PC-9 (cell line): Measurements from ENCODE around the gene ARHGEF7.

ENCODE experiments used
- CTCF ChIP-seq: fragments of 200-600 bp; sonication (generic); conservative IDR thresholded peaks from 2 replicates; pipeline ENCODE4 v1.6.1; 2017; ENCODE audit warnings: mixed run types, antibody characterized with exemption, mild to moderate bottlenecking, moderate library complexity
- EZH2 ChIP-seq: fragments of 200-600 bp; sonication (generic); IDR thresholded peaks from 2 replicates; pipeline ENCODE4 v1.8.0; 2017; ENCODE audit warnings: antibody characterized with exemption, low read depth

GRCh38 chr13:111326621-111326965, 211.5 kb downstream of the ARHGEF7 start:
- no peak for TF ChIP-seq CTCF
- no peak for TF ChIP-seq EZH2
